22Rv1 (cell line): ENCODE measurements around the gene UCHL3.

Source experiments
- ZFX ChIP-seq: fragments of 450-650 bp; IDR thresholded peaks from 2 replicates; pipeline ENCODE4 v1.6.1; 2017; ENCODE audit warnings: antibody characterized with exemption, borderline replicate concordance
- TF ChIP-seq, protein P1 (sequence below): fragments of 450-650 bp; IDR thresholded peaks from 2 replicates; pipeline ENCODE4 v1.5.1; 2017; ENCODE audit warnings: mild to moderate bottlenecking

DNA sequence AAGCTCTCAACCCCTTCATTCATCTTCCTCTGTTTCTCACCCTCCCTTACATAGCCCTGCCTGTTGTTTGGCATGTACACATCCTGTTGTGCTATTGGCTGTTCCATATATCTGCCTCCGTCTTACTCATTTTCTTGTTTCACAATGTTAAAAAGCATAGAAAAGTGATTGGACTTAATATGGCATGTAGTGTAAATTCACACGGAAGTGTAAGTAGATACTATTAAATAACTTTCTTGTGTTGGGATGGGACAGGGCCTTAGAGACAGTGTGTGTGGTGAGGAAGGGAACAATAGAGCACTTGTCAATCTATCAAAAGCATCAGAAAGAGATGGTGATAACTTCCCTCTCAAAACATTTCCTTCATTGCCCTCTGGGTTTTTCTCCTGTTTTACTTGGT lies 98.9 kb downstream of the UCHL3 start:
- TF ChIP-seq, protein P1, sequence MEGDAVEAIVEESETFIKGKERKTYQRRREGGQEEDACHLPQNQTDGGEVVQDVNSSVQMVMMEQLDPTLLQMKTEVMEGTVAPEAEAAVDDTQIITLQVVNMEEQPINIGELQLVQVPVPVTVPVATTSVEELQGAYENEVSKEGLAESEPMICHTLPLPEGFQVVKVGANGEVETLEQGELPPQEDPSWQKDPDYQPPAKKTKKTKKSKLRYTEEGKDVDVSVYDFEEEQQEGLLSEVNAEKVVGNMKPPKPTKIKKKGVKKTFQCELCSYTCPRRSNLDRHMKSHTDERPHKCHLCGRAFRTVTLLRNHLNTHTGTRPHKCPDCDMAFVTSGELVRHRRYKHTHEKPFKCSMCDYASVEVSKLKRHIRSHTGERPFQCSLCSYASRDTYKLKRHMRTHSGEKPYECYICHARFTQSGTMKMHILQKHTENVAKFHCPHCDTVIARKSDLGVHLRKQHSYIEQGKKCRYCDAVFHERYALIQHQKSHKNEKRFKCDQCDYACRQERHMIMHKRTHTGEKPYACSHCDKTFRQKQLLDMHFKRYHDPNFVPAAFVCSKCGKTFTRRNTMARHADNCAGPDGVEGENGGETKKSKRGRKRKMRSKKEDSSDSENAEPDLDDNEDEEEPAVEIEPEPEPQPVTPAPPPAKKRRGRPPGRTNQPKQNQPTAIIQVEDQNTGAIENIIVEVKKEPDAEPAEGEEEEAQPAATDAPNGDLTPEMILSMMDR: no peak
- TF ChIP-seq ZFX: no peak
